GM12878 (cell line): ENCODE data around the gene DGKI. TPM values are rescaled to one million over a fixed set of nuclear protein-coding genes. Genes with fewer than 3 reads are reported as not detected.

Source experiments
- CEBPZ ChIP-seq: fragments of 150-350 bp; IDR thresholded peaks from 2 replicates; pipeline ENCODE4 v1.6.1; 2016; ENCODE audit warnings: low read depth, low read length
- CHD1 ChIP-seq: IDR thresholded peaks from 2 replicates; pipeline ENCODE4 v1.6.1; 2012; ENCODE audit warnings: low read depth, low read length, improper control_type of control experiment
- EP300 ChIP-seq, 2 experiments: fragments of 150-350 bp in 1 of 2; IDR thresholded peaks; 2 replicates each; pipeline ENCODE4 v1.6.1; 2011 to 2012; ENCODE audit warnings: low read depth in 2 of 2, low read length in 2 of 2, borderline replicate concordance in 1 of 2, improper control_type of control experiment in 1 of 2, inconsistent platforms in 1 of 2; ENCODE audit not compliant: control insufficient read depth in 1 of 2
- KDM1A ChIP-seq: fragments of 200-600 bp; sonication (generic); IDR thresholded peaks from 2 replicates; pipeline ENCODE4 v1.6.1; 2016; ENCODE audit warnings: borderline replicate concordance
- MEF2A ChIP-seq: IDR thresholded peaks from 2 replicates; pipeline ENCODE4 v1.6.1; 2011; ENCODE audit warnings: low read depth, mild to moderate bottlenecking, low read length, moderate library complexity; ENCODE audit not compliant: insufficient read depth
- NR2F1 ChIP-seq: fragments of 450-650 bp; conservative IDR thresholded peaks from 2 replicates; pipeline ENCODE4 v1.6.1; 2017; ENCODE audit warnings: mild to moderate bottlenecking
- RUNX3 ChIP-seq: IDR thresholded peaks from 2 replicates; pipeline ENCODE4 v1.6.1; 2012; ENCODE audit warnings: low read length, inconsistent platforms
- SKIL ChIP-seq: fragments of 450-650 bp; IDR thresholded peaks from 2 replicates; pipeline ENCODE4 v1.6.1; 2017; ENCODE audit warnings: mild to moderate bottlenecking, low read depth, inconsistent platforms; ENCODE audit not compliant: poor library complexity, severe bottlenecking
- SMARCA5 ChIP-seq: fragments of 450-650 bp; IDR thresholded peaks from 2 replicates; pipeline ENCODE4 v1.6.1; 2017; ENCODE audit warnings: mild to moderate bottlenecking
- SREBF2 ChIP-seq: IDR thresholded peaks from 2 replicates; pipeline ENCODE4 v1.6.1; 2012; ENCODE audit warnings: mild to moderate bottlenecking, low read length
- polyA plus RNA-seq, 11 experiments: library from polyadenylated mRNA; depleted of rRNA in 4 of 11; unstranded in 6 of 11; stranded (reverse) in 5 of 11; fragments of >200 nt; fragmentation: Nextera tagmentation in 4 of 11; fragmentation: Illumina TruSeq in 1 of 11; extraction: Ambion mirVana in 4 of 11; extraction: Trizol in 1 of 11; gene quantifications; 1 replicate in 1 of 11; 2 replicates in 10 of 11; pipeline versions ENCODE4 v1.2.1 to v1.2.3, GENCODE V29; 2011 to 2016; ENCODE audit warnings: inconsistent platforms in 2 of 11, missing spikeins in 2 of 11, low read depth in 1 of 11
- total RNA-seq, 4 experiments: library from RNA; depleted of rRNA in 3 of 4; stranded (reverse); fragments of >200 nt in 3 of 4; fragmentation: Illumina TruSeq in 1 of 4; extraction: Trizol in 1 of 4; gene quantifications; 2 replicates each; pipeline versions ENCODE4 v1.2.1 to v1.2.3, GENCODE V29; 2013 to 2021
- TF ChIP-seq, protein P1 (sequence below): IDR thresholded peaks from 2 replicates; pipeline ENCODE4 v1.6.1; 2011; ENCODE audit warnings: low read depth, mild to moderate bottlenecking, low read length, moderate library complexity, borderline replicate concordance; ENCODE audit errors: extremely low read depth

Gene DGKI
- total and polyA plus RNA-seq, 10 of the 15 experiments (the other 5 are each of a cell fraction or from before 2014, with no cell fraction given) = 10.4 to 37.1 (median 22.1) TPM

DNA sequence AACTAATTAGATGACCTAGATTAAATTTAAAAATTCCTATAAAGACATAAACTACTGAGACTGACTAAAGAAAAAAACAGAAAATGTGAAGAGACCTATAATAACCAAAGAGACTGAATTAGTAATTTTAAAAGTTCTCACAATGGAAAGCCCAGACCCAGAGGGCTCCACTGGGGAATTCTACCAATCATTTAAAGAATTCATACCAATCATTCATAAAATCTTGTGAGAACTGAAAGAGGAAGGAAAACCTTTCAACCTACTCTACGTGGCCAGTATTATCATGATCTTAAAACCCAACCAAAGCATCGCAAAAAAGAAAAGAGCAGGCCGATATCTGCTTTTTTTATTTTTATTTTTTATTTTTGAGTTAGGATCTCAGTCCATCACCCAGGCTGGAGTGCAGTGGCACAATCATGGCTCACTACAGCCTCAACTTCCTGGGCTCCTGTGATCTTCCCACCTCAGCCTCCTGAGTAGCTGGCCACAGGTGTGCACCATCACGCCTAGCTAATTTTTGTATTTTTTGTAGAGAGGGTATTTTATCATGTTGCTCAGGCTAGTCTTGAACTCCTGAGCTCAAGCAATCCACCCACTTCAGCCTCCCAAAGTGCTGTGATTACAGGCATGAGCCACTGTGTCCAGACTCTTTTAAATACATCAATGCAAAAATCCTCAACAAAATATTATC, 48.6 kb downstream of the DGKI start (continued):
- TF ChIP-seq SKIL (peak; percentile 33), SMARCA5 (no peak), KDM1A (no peak), SREBF2 (no peak), NR2F1 (no peak), RUNX3 (peak; percentile 65), CEBPZ (no peak), CHD1 (no peak), MEF2A (no peak), EP300 (IDR thresholded peaks at IDR 0.05; ENCODE audit: borderline replicate concordance in 1 of 2, control insufficient read depth in 1 of 2, low read depth in 2 of 2, low read length in 2 of 2) (peak; percentile 48 to 84; a peak in 3 of 4 replicates)
- TF ChIP-seq, protein P1, sequence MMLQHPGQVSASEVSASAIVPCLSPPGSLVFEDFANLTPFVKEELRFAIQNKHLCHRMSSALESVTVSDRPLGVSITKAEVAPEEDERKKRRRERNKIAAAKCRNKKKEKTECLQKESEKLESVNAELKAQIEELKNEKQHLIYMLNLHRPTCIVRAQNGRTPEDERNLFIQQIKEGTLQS = no peak
